GM19099 (cell line): Measurements from ENCODE around the gene SREK1.

Experiments
- POLR2A ChIP-seq: IDR thresholded peaks from 3 replicates; pipeline ENCODE4 v1.6.1; 2011; ENCODE audit warnings: low read depth; ENCODE audit not compliant: insufficient read length; ENCODE audit errors: extremely low read depth

SREK1 gene

GRCh38 chr5:66145737-66146136, 1.6 kb downstream of the SREK1 start:
- TF ChIP-seq POLR2A: no peak

- no peak for TF ChIP-seq POLR2A
Observed at GRCh38 chr5:66149950-66150349, 5.8 kb downstream of the SREK1 start.

- TF ChIP-seq POLR2A: no peak
Observed at GRCh38 chr5:66151030-66151429, 6.9 kb downstream of the SREK1 start.

GRCh38 chr5:66151491-66151890, 7.4 kb downstream of the SREK1 start:
- no peak for TF ChIP-seq POLR2A

GRCh38 chr5:66157046-66157445, 12.9 kb downstream of the SREK1 start:
- TF ChIP-seq POLR2A: no peak

- no peak for TF ChIP-seq POLR2A
Observed at GRCh38 chr5:66161356-66161755, 17.3 kb downstream of the SREK1 start.

- no peak for TF ChIP-seq POLR2A
Observed at GRCh38 chr5:66164044-66164790, 20.1 kb downstream of the SREK1 start.

- TF ChIP-seq POLR2A: no peak
Observed at GRCh38 chr5:66168226-66168625, 24.1 kb downstream of the SREK1 start.

- no peak for TF ChIP-seq POLR2A
Observed at GRCh38 chr5:66169534-66169933, 25.4 kb downstream of the SREK1 start.

GRCh38 chr5:66170195-66170919, 26.3 kb downstream of the SREK1 start:
- TF ChIP-seq POLR2A: no peak

GRCh38 chr5:66171349-66172344, 27.5 kb downstream of the SREK1 start:
- no peak for TF ChIP-seq POLR2A

- TF ChIP-seq POLR2A: no peak
Observed at GRCh38 chr5:66174338-66174737, 30.2 kb downstream of the SREK1 start.

GRCh38 chr5:66178799-66179198, 34.7 kb downstream of the SREK1 start:
- no peak for TF ChIP-seq POLR2A

- TF ChIP-seq POLR2A: no peak
Observed at GRCh38 chr5:66179297-66180051, 35.4 kb downstream of the SREK1 start.
